ENCODE measurements around the gene BHLHE23.

Gene BHLHE23

GRCh38 chr20:62991196-62991807 lies 15.5 kb downstream of the BHLHE23 start:
- no peak for DNase-seq (ENCODE audit: low spot score)

- DNase-seq (ENCODE audit: low spot score) = no peak
Measured at GRCh38 chr20:62990306-62990825, 16.4 kb downstream of the BHLHE23 start.

- DNase-seq (ENCODE audit: low spot score) = no peak
Measured at GRCh38 chr20:62989201-62989601, 17.6 kb downstream of the BHLHE23 start.

GRCh38 chr20:62987114-62987513 lies 19.6 kb downstream of the BHLHE23 start:
- no peak for DNase-seq (ENCODE audit: low spot score)

GRCh38 chr20:62986257-62986800 lies 20.4 kb downstream of the BHLHE23 start:
- DNase-seq (ENCODE audit: low spot score) = no peak

- no peak for DNase-seq (ENCODE audit: low spot score)
Measured at GRCh38 chr20:62985444-62985778, 21.4 kb downstream of the BHLHE23 start.

- no peak for DNase-seq (ENCODE audit: low spot score)
Measured at GRCh38 chr20:62984666-62985443, 21.9 kb downstream of the BHLHE23 start.

GRCh38 chr20:62983210-62983609 lies 23.6 kb downstream of the BHLHE23 start:
- DNase-seq (ENCODE audit: low spot score) = no peak

- DNase-seq (ENCODE audit: low spot score) = no peak
Measured at GRCh38 chr20:62982124-62983075, 24.4 kb downstream of the BHLHE23 start.

- peak; percentile 50 for DNase-seq (ENCODE audit: low spot score)
Measured at GRCh38 chr20:62980970-62981369, 25.8 kb downstream of the BHLHE23 start.

- DNase-seq (ENCODE audit: low spot score) = no peak
Measured at GRCh38 chr20:62980380-62980960, 26.3 kb downstream of the BHLHE23 start.

- DNase-seq (ENCODE audit: low spot score) = no peak
Measured at GRCh38 chr20:62979876-62980373, 26.8 kb downstream of the BHLHE23 start.

- DNase-seq (ENCODE audit: low spot score) = no peak
Measured at GRCh38 chr20:62979310-62979709, 27.5 kb downstream of the BHLHE23 start.

GRCh38 chr20:62978561-62978943 lies 28.2 kb downstream of the BHLHE23 start:
- no peak for DNase-seq (ENCODE audit: low spot score)

- DNase-seq (ENCODE audit: low spot score) = no peak
Measured at GRCh38 chr20:62977613-62978560, 28.9 kb downstream of the BHLHE23 start.

GRCh38 chr20:62976886-62977285 lies 29.9 kb downstream of the BHLHE23 start:
- no peak for DNase-seq (ENCODE audit: low spot score)

GRCh38 chr20:62975812-62976508 lies 30.8 kb downstream of the BHLHE23 start:
- no peak for DNase-seq (ENCODE audit: low spot score)

GRCh38 chr20:62975251-62975760 lies 31.5 kb downstream of the BHLHE23 start:
- no peak for DNase-seq (ENCODE audit: low spot score)

All from AG08396 (cell line).